ENCODE results near the gene PGBD5.
"Not testable (repeated sequence)": the region's sequence is repeated elsewhere in the genome, so short reads cannot be mapped to it uniquely, and the experiment has no call there.

DNA sequence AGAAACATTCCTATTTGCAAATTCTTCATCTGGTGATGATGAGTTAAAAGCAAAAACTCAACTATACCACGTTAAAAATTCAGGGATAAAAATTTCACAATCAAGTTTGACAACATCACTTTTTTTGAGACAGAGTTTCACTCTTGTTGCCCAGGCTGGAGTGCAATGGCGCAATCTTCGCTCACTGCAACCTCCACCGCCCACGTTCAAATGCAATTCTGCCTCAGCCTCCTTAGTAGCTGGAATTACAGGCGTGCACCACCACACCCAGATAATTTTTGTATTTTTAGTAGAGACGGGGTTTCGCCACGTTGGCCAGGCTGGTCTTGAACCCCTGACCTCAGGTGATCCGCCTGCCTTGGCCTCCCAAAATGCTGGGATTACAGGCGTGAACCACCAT, 19.4 kb downstream of the PGBD5 start:
- not testable (repeated sequence) for TF ChIP-seq EZH2 (IDR thresholded peaks at IDR 0.05; ENCODE audit: insufficient read depth, low read length)
- TF ChIP-seq, protein P1, sequence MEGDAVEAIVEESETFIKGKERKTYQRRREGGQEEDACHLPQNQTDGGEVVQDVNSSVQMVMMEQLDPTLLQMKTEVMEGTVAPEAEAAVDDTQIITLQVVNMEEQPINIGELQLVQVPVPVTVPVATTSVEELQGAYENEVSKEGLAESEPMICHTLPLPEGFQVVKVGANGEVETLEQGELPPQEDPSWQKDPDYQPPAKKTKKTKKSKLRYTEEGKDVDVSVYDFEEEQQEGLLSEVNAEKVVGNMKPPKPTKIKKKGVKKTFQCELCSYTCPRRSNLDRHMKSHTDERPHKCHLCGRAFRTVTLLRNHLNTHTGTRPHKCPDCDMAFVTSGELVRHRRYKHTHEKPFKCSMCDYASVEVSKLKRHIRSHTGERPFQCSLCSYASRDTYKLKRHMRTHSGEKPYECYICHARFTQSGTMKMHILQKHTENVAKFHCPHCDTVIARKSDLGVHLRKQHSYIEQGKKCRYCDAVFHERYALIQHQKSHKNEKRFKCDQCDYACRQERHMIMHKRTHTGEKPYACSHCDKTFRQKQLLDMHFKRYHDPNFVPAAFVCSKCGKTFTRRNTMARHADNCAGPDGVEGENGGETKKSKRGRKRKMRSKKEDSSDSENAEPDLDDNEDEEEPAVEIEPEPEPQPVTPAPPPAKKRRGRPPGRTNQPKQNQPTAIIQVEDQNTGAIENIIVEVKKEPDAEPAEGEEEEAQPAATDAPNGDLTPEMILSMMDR (IDR thresholded peaks at IDR 0.05; ENCODE audit: insufficient read depth, low read depth, low read length): not testable (repeated sequence)

All from astrocyte (in vitro differentiated cells and primary cell).